K562 (cell line): ENCODE data around the gene SHISA5. TPM values are rescaled to one million over a fixed set of nuclear protein-coding genes. Genes with fewer than 3 reads are reported as not detected.
A peak's percentile ranks its signal among the peaks of the same experiment; 100 is the strongest.

Experiments
- CCNT2 ChIP-seq: IDR thresholded peaks from 2 replicates; pipeline ENCODE4 v1.6.1; 2011; ENCODE audit warnings: borderline replicate concordance, low read depth, mild to moderate bottlenecking, moderate library complexity, mixed read lengths, low read length; ENCODE audit not compliant: insufficient read length; ENCODE audit errors: extremely low read depth
- EGR1 ChIP-seq: fragments of 450-650 bp; conservative IDR thresholded peaks from 2 replicates; pipeline ENCODE4 v1.6.1; 2017; ENCODE audit warnings: mild to moderate bottlenecking
- ETV5 ChIP-seq: sonication (generic); formaldehyde crosslinking; IDR thresholded peaks from 2 replicates; pipeline ENCODE4 v1.4.0; 2020; ENCODE audit warnings: low read depth, mild to moderate bottlenecking, missing genetic modification reagents
- FOXA1 ChIP-seq: fragments of 450-650 bp; IDR thresholded peaks from 2 replicates; pipeline ENCODE4 v1.6.1; 2016; ENCODE audit warnings: mild to moderate bottlenecking, borderline replicate concordance
- HBP1 ChIP-seq: fragments of 450-650 bp; formaldehyde crosslinking; IDR thresholded peaks from 2 replicates; pipeline ENCODE4 v1.4.0; 2022; ENCODE audit warnings: missing genetic modification characterization
- HDAC1 ChIP-seq, 2 experiments: fragments of 450-650 bp; IDR thresholded peaks; 2 replicates each; pipeline ENCODE4 v1.6.1; 2016 to 2017; ENCODE audit warnings: inconsistent platforms in 1 of 2, mild to moderate bottlenecking in 1 of 2, moderate library complexity in 1 of 2
- HNRNPK ChIP-seq: fragments of 200-400 bp; formaldehyde crosslinking; IDR thresholded peaks from one replicate; pipeline ENCODE4 v1.6.1; 2018; ENCODE audit warnings: mild to moderate bottlenecking, low read depth, low read length; ENCODE audit not compliant: poor library complexity, severe bottlenecking
- HSF4 ChIP-seq: fragments of 250-450 bp; sonication (Bioruptor Pico); IDR thresholded peaks from 2 replicates; pipeline ENCODE4 v2.1.2; 2022; ENCODE audit warnings: mild to moderate bottlenecking, moderate library complexity, borderline replicate concordance
- KLF1 ChIP-seq: fragments of 450-650 bp; IDR thresholded peaks from 2 replicates; pipeline ENCODE4 v1.6.1; 2016; ENCODE audit warnings: missing genetic modification characterization, missing compliant biosample characterization
- MBD1 ChIP-seq: fragments of 250-450 bp; sonication (Bioruptor Pico); IDR thresholded peaks from 2 replicates; pipeline ENCODE4 v1.8.0; 2022; ENCODE audit warnings: inconsistent platforms
- MEIS2 ChIP-seq: fragments of 450-650 bp; IDR thresholded peaks from 2 replicates; pipeline ENCODE4 v1.6.1; 2014; ENCODE audit warnings: mild to moderate bottlenecking; ENCODE audit not compliant: partially characterized antibody
- NFRKB ChIP-seq: fragments of 450-650 bp; IDR thresholded peaks from 2 replicates; pipeline ENCODE4 v1.6.1; 2016; ENCODE audit warnings: low read depth
- STAT5A ChIP-seq: IDR thresholded peaks from 2 replicates; pipeline ENCODE4 v1.6.1; 2012; ENCODE audit warnings: low read length, inconsistent platforms, borderline replicate concordance
- ZBTB5 ChIP-seq: fragments of 450-650 bp; IDR thresholded peaks from 2 replicates; pipeline ENCODE4 v1.6.1; 2017; ENCODE audit warnings: antibody characterized with exemption
- ZNF165 ChIP-seq: fragments of 250-450 bp; sonication (Bioruptor Pico); IDR thresholded peaks from 2 replicates; pipeline ENCODE4 v1.4.0; 2020; ENCODE audit warnings: borderline replicate concordance
- ZNF212 ChIP-seq: fragments of 450-650 bp; formaldehyde crosslinking; IDR thresholded peaks from 2 replicates; pipeline ENCODE4 v1.4.0; 2020; ENCODE audit warnings: mild to moderate bottlenecking
- ZNF263 ChIP-seq: sonication (generic); formaldehyde crosslinking; IDR thresholded peaks from 2 replicates; pipeline ENCODE4 v1.8.0; 2022; ENCODE audit warnings: mild to moderate bottlenecking, missing genetic modification reagents, borderline replicate concordance
- ZNF41 ChIP-seq: fragments of 250-450 bp; sonication (Bioruptor Pico); conservative IDR thresholded peaks from 2 replicates; pipeline ENCODE4 v1.4.0; 2020; ENCODE audit warnings: mild to moderate bottlenecking
- ZNF699 ChIP-seq: fragments of 250-450 bp; sonication (Bioruptor Pico); IDR thresholded peaks from 2 replicates; pipeline ENCODE4 v1.8.0; 2021; ENCODE audit warnings: mild to moderate bottlenecking, moderate library complexity; ENCODE audit not compliant: insufficient replicate concordance
- polyA plus RNA-seq, 8 experiments: library from polyadenylated mRNA; depleted of rRNA in 4 of 8; stranded (reverse) in 5 of 8; unstranded in 3 of 8; fragments of >200 nt; fragmentation: Nextera tagmentation in 2 of 8; fragmentation: Illumina TruSeq in 1 of 8; extraction: Ambion mirVana in 2 of 8; extraction: Trizol in 1 of 8; gene quantifications; 2 replicates each; pipeline versions ENCODE4 v1.2.1 to v1.2.3, GENCODE V29; 2011 to 2014; ENCODE audit warnings: inconsistent platforms in 1 of 8, missing spikeins in 1 of 8
- total RNA-seq, 7 experiments: library from RNA; depleted of rRNA in 6 of 7; stranded (reverse); fragments of >200 nt in 6 of 7; fragmentation: Illumina TruSeq in 2 of 7; extraction: Trizol in 2 of 7; gene quantifications; 2 replicates each; pipeline versions ENCODE4 v1.2.1 to v1.2.3, GENCODE V29; 2011 to 2021; ENCODE audit warnings: low replicate concordance in 1 of 7

SHISA5 gene
- total and polyA plus RNA-seq, 9 of the 15 experiments (the other 6 are each of a cell fraction or from before 2014, with no cell fraction given): 8.4 to 85.8 (median 56.1) TPM

- TF ChIP-seq EGR1 (0 out of 2 replicates have a peak, but pooled peaks have one; percentile 10), ZBTB5 (no peak), ZNF263 (CRISPR knock-in tag) (peak; percentile 38; the same call in 1 of the 2 replicates), KLF1 (tag) (no peak), ZNF699 (CRISPR knock-in tag) (no peak), HDAC1 (IDR thresholded peaks at IDR 0.05) (peak in 1 of 2 experiments; percentile 70; a peak in 2 of 4 replicates), HNRNPK (no peak), ETV5 (peak; percentile 49; the same call in 1 of the 2 replicates), HSF4 (CRISPR knock-in tag) (no peak), STAT5A (no peak), FOXA1 (no peak), MBD1 (no peak), ZNF41 (CRISPR knock-in tag) (no peak), CCNT2 (peak; percentile 12), MEIS2 (peak; percentile 4), HBP1 (CRISPR knock-in tag) (no peak), NFRKB (peak; percentile 70), ZNF165 (CRISPR knock-in tag) (no peak), ZNF212 (CRISPR knock-in tag) (no peak)
Observed at GRCh38 chr3:48472923-48473616, 30.9 kb downstream of the SHISA5 start (continued).
